GM19395 (cell line): ENCODE data around the gene NDST3.
A peak's percentile ranks its signal among the peaks of the same experiment; 100 is the strongest.

Source experiments
- ATAC-seq: cut with Tn5 transposase; IDR thresholded peaks from one replicate; pipeline ENCODE4 v1.9.1; 2021; ENCODE audit warnings: mild to moderate bottlenecking, moderate library complexity; ENCODE audit not compliant: unreplicated experiment

NDST3 gene

DNA sequence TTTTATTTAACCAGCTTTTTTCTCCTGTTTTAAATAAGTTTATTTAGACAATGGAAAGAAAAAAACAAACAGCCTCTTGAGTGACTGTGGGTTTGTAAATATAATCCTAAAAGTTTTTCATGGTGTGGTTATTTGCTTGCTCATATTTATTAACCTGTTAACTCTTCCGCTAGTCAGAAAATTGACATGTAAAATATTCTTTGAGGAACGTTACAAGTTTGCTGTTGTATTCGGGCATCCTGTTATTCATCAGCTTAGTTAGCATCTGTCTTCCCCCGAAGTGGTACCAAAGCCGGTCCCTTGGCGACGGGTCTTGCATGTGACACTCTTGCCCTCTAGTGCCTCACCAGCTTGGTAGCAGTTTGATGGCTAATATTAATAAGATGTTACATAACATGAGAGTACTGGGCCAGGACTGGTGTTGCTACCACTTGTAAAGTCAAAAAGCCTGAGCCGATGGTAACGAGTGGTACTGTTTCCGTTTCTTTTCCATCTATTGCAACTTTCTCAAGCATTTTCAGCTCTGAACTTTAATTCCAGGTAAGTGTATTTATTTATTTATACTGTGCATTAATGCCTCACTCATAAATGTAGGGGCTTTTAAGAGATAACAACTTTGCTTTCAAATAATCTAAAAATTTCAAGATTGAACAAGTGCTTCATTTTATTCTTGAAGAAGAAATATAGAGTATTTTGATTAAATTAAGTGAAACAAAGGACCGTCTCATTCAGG is at the start of gene NDST3:
Gene NDST3, plus strand, starts transcription at position 434 of the 733 bp plus-strand sequence. CDS start 19,425 bp downstream, outside the sequence.
- ATAC-seq: no peak

DNA sequence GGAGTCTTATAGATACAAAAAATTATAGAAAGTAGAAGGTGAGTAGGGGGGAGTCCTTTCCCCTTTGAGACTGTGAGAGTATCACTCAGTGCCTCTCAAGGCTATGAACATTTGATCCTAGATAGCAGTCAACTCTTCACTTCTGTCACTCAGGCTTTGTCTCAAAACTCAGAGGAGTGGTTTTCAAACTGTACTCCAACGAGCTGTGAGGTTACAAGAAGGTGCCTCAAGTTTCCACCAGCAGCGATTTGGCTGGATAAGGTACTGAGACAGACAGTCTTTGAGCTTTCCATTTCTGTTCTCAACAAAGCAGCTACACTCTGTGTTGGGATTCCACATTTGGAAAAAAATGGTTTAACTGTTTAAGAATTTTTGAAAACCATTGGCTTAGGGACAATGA is 48.0 kb upstream of the NDST3 start:
- no peak for ATAC-seq

DNA sequence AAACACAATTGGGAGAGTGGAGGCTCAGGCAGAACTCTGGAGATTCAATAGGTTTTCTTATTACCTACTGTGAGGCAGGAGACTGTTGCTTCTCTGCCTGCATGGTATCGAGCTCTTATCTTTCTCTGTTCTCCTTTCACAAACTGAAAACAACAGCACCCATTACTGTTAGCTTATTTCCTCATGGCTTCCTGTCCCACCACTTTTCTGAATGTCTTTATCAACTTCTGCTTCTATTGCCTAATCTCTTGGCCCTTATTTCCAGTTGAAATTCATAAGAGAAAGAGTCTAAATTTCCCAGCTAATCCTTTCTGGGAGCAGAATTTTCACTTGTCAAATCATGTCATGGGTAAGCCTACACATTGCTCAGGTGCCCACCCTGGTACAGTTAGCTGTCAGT is 46.8 kb upstream of the NDST3 start:
- no peak for ATAC-seq

- ATAC-seq: no peak
These were observed 37.4 kb upstream of the NDST3 start for GRCh38 chr4:117996891-117997290.

DNA sequence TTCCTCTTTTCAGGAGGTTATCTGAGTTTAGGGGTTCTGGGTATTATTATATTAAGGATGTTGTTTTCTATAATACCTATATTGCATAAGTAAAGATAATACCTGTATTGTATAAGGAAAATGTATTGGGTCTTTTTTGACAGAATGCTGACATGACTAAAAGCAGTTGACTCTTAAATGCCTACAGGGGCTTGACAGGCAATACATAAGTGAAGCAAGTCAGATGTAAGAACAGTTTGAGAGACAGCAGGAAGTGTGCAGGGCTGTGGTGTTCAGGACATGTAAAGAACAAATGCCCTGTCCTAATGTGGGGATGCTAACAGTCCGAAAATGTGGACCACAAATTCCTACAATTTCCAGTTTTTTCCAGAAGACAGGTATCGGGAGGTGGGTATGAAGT is 30.2 kb upstream of the NDST3 start:
- ATAC-seq: no peak

DNA sequence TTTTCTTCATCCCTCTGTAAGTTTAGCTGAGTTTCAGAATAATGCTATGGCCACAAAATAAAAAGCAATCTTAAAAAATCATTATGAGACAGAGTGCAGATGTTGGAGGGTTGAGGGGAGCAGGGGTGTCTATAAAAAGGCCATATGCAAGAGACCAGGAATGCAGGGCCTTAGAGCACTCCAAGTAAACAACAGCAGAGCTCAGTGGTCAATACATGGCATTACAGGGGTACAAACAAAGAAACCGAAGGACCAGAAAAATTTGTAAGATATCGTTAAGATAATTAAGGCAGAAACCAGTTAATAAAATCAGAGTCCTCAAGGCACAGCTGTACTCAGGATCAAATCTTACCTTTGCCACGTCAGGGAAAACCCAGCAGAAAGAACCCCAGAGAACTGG is 28.4 kb upstream of the NDST3 start:
- ATAC-seq: no peak

- ATAC-seq: no peak
These were observed 22.1 kb upstream of the NDST3 start for GRCh38 chr4:118012142-118012541.

DNA sequence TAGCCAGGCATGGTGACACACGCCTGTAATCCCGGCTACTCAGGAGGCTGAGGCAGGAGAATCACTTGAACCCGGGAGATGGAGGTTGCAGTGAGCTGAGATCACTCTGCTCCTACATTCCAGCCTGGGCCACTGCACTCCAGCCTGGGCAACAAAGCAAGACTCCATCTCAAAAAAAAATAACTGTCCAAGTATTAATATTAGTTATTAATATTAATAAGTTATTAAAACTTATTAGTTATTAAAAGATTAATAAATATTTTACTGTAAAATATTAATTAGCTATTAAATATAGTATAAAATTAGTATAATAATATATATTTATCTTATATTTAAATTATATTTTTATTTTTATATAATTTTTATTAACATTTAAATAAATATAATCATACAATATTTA is 19.5 kb upstream of the NDST3 start:
- no peak for ATAC-seq

- no peak for ATAC-seq
These were observed 15.7 kb upstream of the NDST3 start for GRCh38 chr4:118018381-118019145.

GRCh38 chr4:118026806-118027205 is 7.5 kb upstream of the NDST3 start:
- no peak for ATAC-seq

DNA sequence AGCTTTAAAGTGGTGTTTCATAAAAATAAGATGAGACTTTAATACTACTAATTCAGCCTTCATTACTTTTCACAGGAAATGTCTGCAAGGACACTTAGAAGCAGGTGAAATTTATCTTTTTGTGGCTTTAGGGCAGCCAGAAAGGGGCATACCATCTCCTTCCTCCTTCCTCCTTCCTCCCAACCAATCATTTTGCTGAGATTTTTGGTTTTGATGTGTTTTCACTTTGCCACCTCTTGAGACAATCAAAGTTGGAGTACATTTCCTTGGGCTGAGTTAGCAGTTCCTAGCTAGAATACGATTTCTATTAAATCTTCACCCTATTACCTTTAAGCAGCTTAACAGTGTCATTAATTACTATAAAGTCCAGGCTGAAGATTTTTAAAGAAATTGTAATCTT is 5.1 kb upstream of the NDST3 start:
- ATAC-seq: no peak

- no peak for ATAC-seq
These were observed 1.6 kb upstream of the NDST3 start for GRCh38 chr4:118032691-118033090.

DNA sequence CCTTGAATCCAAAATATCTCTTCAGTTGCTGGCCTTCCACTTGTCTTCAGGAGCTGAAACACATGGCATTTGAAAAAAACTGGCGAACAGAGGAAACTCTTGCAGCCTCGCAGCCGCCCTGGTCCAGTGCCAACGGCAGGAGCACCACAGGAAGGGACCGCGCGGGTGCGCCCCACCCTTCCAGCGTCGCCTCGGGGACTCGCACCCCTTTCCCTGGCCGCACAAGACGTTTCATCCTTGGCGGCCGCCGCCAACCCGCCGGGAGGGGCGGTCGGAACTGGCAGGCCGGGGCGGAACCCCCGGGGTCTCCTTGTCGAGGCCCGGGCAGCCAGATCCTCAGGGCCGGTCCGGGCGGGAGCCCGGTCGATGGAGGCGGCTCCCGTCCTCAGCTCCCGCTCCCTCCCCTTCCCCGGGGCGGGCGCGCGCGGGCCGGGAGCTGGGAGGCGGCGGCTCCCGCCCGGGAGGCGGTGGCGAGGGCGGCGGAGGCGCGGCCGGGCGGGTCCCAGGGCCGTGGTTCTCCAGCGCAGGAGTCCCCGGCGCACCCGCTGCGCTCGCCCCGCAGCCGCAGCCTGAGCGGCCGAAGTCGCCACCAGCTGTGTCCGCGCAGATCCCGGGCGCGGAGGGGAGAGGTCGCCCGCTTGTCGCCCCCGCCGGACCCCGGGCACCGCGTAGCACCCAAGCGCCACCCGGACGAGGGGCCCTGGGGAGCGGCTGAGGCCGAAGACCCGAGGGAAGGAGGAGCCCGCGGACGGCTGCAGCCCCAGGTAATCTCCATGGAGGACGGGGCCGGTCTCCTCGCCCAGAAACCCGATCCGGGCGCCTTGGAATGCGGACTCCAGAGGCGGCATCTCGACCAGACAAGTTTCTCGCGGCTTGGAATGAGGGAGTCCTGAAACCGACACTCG is 886 bp upstream of the NDST3 start:
- ATAC-seq: no peak

GRCh38 chr4:118035309-118035708 is 1.0 kb downstream of the NDST3 start:
- ATAC-seq: no peak

GRCh38 chr4:118036336-118036735 is 2.0 kb downstream of the NDST3 start:
- no peak for ATAC-seq

DNA sequence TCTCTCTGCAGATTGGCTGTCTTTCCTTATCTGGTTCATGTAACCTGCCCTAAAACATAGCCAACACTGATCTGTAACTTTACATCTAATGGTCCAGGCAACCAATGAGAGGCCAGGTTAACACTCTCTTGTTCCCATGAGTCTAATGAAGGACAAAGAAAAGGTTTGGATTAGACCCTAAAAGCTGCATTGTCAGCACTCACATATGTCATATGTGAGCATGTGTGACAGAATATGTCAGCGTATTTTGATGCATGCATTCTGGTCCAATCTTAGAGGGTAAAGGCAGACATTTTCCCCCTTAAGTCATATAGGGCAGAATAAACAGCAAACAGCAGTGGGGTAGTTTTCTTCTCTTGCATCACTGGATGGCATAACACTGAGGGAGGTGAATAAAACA is 3.7 kb downstream of the NDST3 start:
- ATAC-seq: no peak

DNA sequence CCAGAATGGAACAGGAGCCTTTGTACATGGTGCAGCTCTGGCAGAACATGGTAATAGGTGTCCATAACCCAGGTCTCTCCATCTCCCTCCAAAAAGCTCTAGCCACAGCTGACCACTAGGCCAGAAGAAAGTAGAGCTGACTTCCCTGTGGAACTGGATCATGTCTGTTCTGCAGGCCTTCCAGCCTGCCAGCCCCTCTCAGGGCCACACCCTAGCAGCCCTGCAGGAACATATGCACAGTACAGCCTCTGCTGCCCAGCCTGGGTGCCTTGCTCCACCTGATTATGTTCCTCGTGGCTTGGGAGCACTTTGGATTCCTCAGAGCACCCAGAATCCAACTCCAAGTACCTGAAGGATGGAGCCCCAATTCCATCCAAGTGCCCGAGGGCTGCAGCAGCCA is 12.0 kb downstream of the NDST3 start:
- no peak for ATAC-seq

GRCh38 chr4:118047043-118047442 is 12.8 kb downstream of the NDST3 start:
- no peak for ATAC-seq

- ATAC-seq: no peak
These were observed 24.7 kb downstream of the NDST3 start for GRCh38 chr4:118058955-118059354.

DNA sequence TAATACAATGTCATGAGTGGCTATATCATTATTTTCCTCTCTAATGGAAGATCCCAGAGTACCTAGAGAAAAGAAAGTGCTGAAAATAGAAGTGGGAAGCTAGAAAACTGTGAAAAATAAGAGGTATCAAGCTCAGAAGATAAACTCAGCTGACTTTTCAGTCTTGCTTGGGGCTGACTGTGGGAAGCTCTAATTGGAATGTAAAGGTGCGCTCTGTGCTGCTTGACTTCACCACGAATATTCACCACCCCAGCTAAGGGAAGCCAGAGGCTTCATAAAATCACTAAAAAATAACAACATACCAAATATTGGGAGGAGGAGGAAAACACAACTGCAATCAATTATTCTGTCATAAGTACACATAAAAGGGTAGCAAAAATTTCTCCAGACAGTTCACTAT is 25.1 kb downstream of the NDST3 start:
- ATAC-seq: no peak

DNA sequence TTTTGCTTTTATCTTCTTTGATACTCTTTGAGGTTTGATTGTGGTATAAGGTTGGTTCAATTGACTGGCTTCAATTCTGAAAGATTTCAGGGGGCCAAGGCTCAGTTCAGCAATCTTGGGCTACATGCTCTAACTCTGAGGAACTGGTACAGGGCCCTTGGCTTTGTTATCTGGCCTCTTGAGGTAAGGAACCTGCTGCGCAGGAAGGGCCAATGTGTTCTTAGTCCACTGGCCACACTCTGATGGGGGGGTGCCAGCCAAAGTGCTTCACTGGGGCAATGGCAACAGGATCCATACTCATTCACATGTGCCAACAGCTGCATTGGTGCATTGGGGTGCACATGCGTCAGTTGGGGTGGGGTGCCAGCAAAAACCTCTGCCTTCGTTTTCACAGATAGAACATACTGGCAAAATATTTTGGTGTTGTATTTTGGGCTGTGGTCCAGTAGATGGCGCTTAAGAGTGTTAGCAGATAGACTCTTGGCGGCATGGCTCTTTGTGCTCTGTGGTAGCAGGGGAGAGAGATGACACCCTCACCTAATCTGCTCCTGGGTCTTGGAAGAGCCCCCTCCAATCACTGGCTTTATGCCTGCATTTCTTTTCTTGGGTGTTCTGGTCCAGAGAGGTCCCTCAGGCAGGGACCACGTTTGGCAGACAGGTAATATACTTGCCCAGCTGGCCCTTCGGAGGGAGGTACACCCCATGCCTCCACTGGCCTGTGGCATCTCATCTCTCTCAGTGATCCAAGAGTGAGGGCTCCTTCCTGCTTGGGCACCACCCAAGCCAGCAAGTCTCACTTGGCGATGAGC is 42.9 kb downstream of the NDST3 start:
- peak; percentile 75 for ATAC-seq
